Measurements from ENCODE around the gene NCS1.

The NCS1 gene

GRCh38 chr9:130189840-130190239 lies 17.6 kb downstream of the NCS1 start:
- no peaks in the 10 kb centered on the region for H3K9me3 Mint-ChIP-seq
- H3K4me1 Mint-ChIP-seq, result no peaks in the 10 kb centered on the region
- no peaks in the 10 kb centered on the region for H3K27me3 Mint-ChIP-seq
- H3K4me3 Mint-ChIP-seq, result no peak overlapping the region
- H3K27ac Mint-ChIP-seq, result no peak overlapping the region
- no peak for DNase-seq
- no peak for ATAC-seq
- H3K36me3 Mint-ChIP-seq (ENCODE audit: low read depth), result no peaks in the 10 kb centered on the region

GRCh38 chr9:130191068-130191748 lies 19.0 kb downstream of the NCS1 start:
- H3K4me3 Mint-ChIP-seq, result no peak overlapping the region
- no peaks in the 10 kb centered on the region for H3K9me3 Mint-ChIP-seq
- no peak overlapping the region for H3K27ac Mint-ChIP-seq
- no peak for DNase-seq
- ATAC-seq, result no peak
- H3K36me3 Mint-ChIP-seq (ENCODE audit: low read depth), result no peaks in the 10 kb centered on the region
- H3K4me1 Mint-ChIP-seq, result no peaks in the 10 kb centered on the region
- H3K27me3 Mint-ChIP-seq, result no peaks in the 10 kb centered on the region

GRCh38 chr9:130191749-130192120 lies 19.5 kb downstream of the NCS1 start:
- Mint-ChIP-seq H3K9me3 (no peaks in the 10 kb centered on the region), H3K4me3 (no peak overlapping the region), H3K27me3 (no peaks in the 10 kb centered on the region), H3K36me3 (ENCODE audit: low read depth) (no peaks in the 10 kb centered on the region), H3K27ac (no peak overlapping the region), H3K4me1 (no peaks in the 10 kb centered on the region)
- no peak for ATAC-seq
- no peak for DNase-seq

DNA sequence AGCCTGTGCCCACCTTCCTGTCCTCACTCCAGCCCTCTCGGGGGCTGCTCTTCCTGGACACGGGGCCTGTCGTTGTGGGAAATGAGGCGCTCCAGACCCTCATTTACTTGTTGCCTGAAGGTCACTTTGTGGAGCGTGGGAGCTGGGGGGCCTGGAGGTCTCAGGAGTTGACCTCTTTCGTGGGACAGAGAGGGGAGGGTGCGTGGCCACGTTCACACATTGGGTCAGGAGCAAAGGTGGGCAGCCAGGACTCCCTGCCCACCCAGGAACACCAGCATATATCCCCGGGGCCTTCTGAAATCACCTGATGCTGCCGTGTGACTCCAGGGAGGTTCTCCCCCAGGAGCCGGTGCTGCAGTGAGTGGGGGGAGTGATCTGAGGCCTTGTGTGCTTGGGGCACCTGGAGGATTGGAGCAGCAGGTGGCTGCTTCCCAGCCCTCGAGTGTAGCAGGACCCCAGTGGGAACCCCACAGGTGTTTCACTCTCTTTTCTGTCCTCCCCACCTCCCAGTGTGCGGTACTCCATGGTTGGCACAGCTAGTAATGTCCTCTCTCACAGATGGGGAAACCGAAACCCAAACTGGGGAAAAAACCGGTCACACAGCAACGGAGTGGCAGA lies 20.3 kb downstream of the NCS1 start:
- ATAC-seq (no peak), DNase-seq (no peak)
- Mint-ChIP-seq H3K4me3 (no peak overlapping the region), H3K27ac (no peak overlapping the region), H3K27me3 (no peaks in the 10 kb centered on the region), H3K9me3 (no peaks in the 10 kb centered on the region), H3K36me3 (ENCODE audit: low read depth) (no peaks in the 10 kb centered on the region), H3K4me1 (no peaks in the 10 kb centered on the region)

- H3K27ac Mint-ChIP-seq, result no peak overlapping the region
- no peaks in the 10 kb centered on the region for H3K27me3 Mint-ChIP-seq
- no peak overlapping the region for H3K4me3 Mint-ChIP-seq
- no peaks in the 10 kb centered on the region for H3K36me3 Mint-ChIP-seq (ENCODE audit: low read depth)
- no peaks in the 10 kb centered on the region for H3K9me3 Mint-ChIP-seq
- ATAC-seq, result no peak
- H3K4me1 Mint-ChIP-seq, result no peaks in the 10 kb centered on the region
- DNase-seq, result no peak
These were observed 20.9 kb downstream of the NCS1 start for GRCh38 chr9:130193103-130193502.

GRCh38 chr9:130193531-130194377 lies 21.6 kb downstream of the NCS1 start:
- Mint-ChIP-seq H3K27ac (no peak overlapping the region), H3K36me3 (ENCODE audit: low read depth) (no peaks in the 10 kb centered on the region), H3K4me3 (no peak overlapping the region), H3K27me3 (no peaks in the 10 kb centered on the region), H3K9me3 (no peaks in the 10 kb centered on the region), H3K4me1 (no peaks in the 10 kb centered on the region)
- ATAC-seq, result no peak
- no peak for DNase-seq

GRCh38 chr9:130194378-130194932 lies 22.3 kb downstream of the NCS1 start:
- Mint-ChIP-seq H3K4me1 (no peaks in the 10 kb centered on the region), H3K9me3 (no peaks in the 10 kb centered on the region), H3K27ac (no peak overlapping the region), H3K36me3 (ENCODE audit: low read depth) (no peaks in the 10 kb centered on the region), H3K27me3 (no peaks in the 10 kb centered on the region), H3K4me3 (no peak overlapping the region)
- DNase-seq (no peak), ATAC-seq (no peak)

DNA sequence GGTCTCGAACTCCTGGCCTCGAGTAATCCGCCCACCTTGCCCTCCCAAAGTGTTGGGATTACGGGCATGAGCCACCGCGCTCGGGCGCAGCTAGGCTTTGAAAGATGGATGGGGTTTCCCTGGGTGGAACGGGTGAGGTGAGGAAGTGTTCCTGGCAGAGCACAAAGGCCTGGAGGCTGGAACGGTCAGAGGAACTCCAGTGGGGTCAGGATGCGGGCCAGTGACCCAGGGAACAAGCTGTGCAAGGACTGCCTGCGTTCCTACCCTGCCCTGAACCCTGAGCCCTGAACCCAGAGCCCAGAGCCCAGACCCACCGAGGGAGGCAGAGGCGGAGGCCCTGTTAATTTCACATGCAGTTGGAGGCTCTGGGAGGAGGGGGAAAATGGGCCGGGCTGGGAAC lies 23.4 kb downstream of the NCS1 start:
- Mint-ChIP-seq H3K27ac (no peak overlapping the region), H3K27me3 (no peaks in the 10 kb centered on the region), H3K4me1 (no peaks in the 10 kb centered on the region), H3K9me3 (no peaks in the 10 kb centered on the region), H3K4me3 (no peak overlapping the region), H3K36me3 (ENCODE audit: low read depth) (no peaks in the 10 kb centered on the region)
- DNase-seq (no peak), ATAC-seq (no peak)

DNA sequence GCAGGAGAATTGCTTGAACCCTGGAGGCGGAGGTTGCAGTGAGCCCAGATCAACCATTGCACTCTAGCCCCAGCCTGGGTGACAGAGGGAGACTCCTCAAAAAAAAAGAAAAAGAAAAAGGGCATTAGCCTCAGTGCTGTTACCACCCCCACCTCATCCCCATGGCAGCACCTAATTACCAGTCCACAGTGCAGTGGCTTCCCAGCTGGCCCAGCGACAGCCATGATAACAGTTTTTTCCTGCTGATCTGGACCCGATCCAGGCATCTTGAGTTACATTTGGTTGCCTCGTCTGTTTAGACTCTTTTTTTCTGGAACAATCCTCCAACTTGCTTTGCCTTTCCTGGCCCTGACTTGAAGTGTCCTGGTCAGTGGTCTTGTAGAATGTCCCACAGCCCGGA lies 24.4 kb downstream of the NCS1 start:
- no peak overlapping the region for H3K27ac Mint-ChIP-seq
- no peaks in the 10 kb centered on the region for H3K36me3 Mint-ChIP-seq (ENCODE audit: low read depth)
- DNase-seq (no peak), ATAC-seq (no peak)
- H3K9me3 Mint-ChIP-seq, result no peaks in the 10 kb centered on the region
- H3K27me3 Mint-ChIP-seq, result no peaks in the 10 kb centered on the region
- H3K4me3 Mint-ChIP-seq, result no peak overlapping the region
- no peaks in the 10 kb centered on the region for H3K4me1 Mint-ChIP-seq

DNA sequence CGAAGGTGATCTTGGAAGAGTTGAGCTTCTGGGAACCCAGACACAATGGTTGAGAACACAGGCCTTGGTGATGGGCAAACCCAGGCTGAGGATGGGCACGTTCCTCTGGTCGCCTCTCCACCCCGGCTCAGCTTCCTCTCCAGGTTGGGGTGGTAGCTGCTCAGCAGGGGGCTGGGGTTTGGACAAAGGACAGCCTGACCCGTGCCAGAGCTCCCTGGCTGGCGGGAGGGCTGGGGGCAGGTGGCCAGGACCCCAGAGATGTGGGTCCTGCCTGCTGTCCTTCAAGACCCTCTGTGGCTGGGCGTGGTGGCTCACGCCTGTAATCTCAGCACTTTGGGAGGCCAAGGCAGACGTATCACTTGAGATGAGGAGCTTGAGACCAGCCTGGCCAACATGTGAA lies 25.2 kb downstream of the NCS1 start:
- Mint-ChIP-seq H3K9me3 (no peaks in the 10 kb centered on the region), H3K27ac (no peak overlapping the region), H3K4me1 (no peaks in the 10 kb centered on the region), H3K36me3 (ENCODE audit: low read depth) (peaks cover 1% of the 10 kb centered on the region), H3K4me3 (no peak overlapping the region), H3K27me3 (no peaks in the 10 kb centered on the region)
- ATAC-seq (no peak), DNase-seq (no peak)

DNA sequence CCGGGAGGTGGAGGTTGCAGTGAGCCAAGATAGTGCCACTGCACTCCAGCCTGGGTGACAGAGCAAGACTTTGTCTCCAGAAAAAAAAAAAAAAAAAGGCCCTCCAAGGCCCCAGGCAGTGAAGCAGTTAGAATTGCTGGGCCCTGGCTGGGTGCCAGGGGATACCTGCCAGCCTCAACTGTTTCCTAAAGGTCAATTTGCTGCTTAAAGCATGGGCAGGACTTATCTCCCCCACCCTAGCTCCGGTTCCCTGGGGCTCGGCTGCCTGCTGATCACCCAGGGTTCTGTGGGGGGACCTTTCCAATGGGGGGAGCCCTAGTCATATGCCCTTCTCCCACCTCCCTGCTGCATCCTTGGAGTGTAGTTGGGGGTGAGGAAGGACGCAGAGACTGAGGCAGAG lies 25.7 kb downstream of the NCS1 start:
- H3K27me3 Mint-ChIP-seq, result no peaks in the 10 kb centered on the region
- DNase-seq (no peak), ATAC-seq (no peak)
- H3K27ac Mint-ChIP-seq, result no peak overlapping the region
- H3K4me3 Mint-ChIP-seq, result no peak overlapping the region
- H3K4me1 Mint-ChIP-seq, result no peaks in the 10 kb centered on the region
- H3K36me3 Mint-ChIP-seq (ENCODE audit: low read depth), result peaks cover 1% of the 10 kb centered on the region
- H3K9me3 Mint-ChIP-seq, result no peaks in the 10 kb centered on the region

- Mint-ChIP-seq H3K9me3 (no peaks in the 10 kb centered on the region), H3K4me1 (no peaks in the 10 kb centered on the region), H3K27me3 (no peaks in the 10 kb centered on the region), H3K27ac (no peak overlapping the region), H3K4me3 (no peak overlapping the region), H3K36me3 (ENCODE audit: low read depth) (peaks cover 1% of the 10 kb centered on the region)
- no peak for DNase-seq
- no peak for ATAC-seq
These were observed 26.4 kb downstream of the NCS1 start for GRCh38 chr9:130198501-130199179.

- Mint-ChIP-seq H3K27ac (no peak overlapping the region), H3K4me1 (no peaks in the 10 kb centered on the region), H3K9me3 (no peaks in the 10 kb centered on the region), H3K27me3 (no peaks in the 10 kb centered on the region), H3K4me3 (no peak overlapping the region), H3K36me3 (ENCODE audit: low read depth) (peaks cover 1% of the 10 kb centered on the region)
- ATAC-seq (no peak), DNase-seq (no peak)
These were observed 27.4 kb downstream of the NCS1 start for GRCh38 chr9:130199605-130200004.

GRCh38 chr9:130200038-130200849 lies 28.0 kb downstream of the NCS1 start:
- no peak for ATAC-seq
- H3K4me3 Mint-ChIP-seq, result no peak overlapping the region

More at GRCh38 chr9:130200038-130200849, 28.0 kb downstream of the NCS1 start:
- no peak overlapping the region for H3K27ac Mint-ChIP-seq
- no peaks in the 10 kb centered on the region for H3K27me3 Mint-ChIP-seq
- no peaks in the 10 kb centered on the region for H3K9me3 Mint-ChIP-seq
- no peak for DNase-seq
- no peaks in the 10 kb centered on the region for H3K4me1 Mint-ChIP-seq
- H3K36me3 Mint-ChIP-seq (ENCODE audit: low read depth), result peaks cover 1% of the 10 kb centered on the region
